B cell (primary cell): ENCODE data around the gene TPO. TPM values are rescaled to one million over a fixed set of nuclear protein-coding genes. Genes with fewer than 3 reads are reported as not detected.

Experiments used
- ATAC-seq: fragments of 200-7000 bp; cut with Tn5 transposase; one replicate; pipeline ENCODE4 v1.10.0; 2021; ENCODE audit warnings: low read depth, mild to moderate bottlenecking, moderate number of reproducible peaks, moderate library complexity
- CTCF ChIA-PET: fragments of 350-600 bp; sonication (Branson Sonifier 250); formaldehyde crosslinking; loops from one replicate; lab custom pipeline; 2021; ENCODE audit warnings: antibody characterized with exemption, inconsistent platforms; lab: Charles Lee
- POLR2A ChIA-PET: fragments of 350-600 bp; sonication (Branson Sonifier 250); formaldehyde crosslinking; loops from one replicate; lab custom pipeline; 2021; ENCODE audit warnings: antibody characterized with exemption; lab: Charles Lee
- DNase-seq: peaks from one replicate; pipeline ENCODE4 v3.0.0; 2013
- H2AFZ ChIP-seq: 2 replicates; pipeline ENCODE4 v1.6.1; 2012; ENCODE audit warnings: mild to moderate bottlenecking, low read depth, low read length; ENCODE audit not compliant: insufficient read depth, poor library complexity, severe bottlenecking
- H3K27ac ChIP-seq, 2 donors: 1 replicate in 1 of 2; 2 replicates in 1 of 2; pipeline ENCODE4 v1.5.1; 2012 to 2013; ENCODE audit warnings: low read length in 2 of 2, mild to moderate bottlenecking in 2 of 2, moderate library complexity in 1 of 2
- H3K27me3 ChIP-seq, 4 experiments: fragments of 200-600 bp in 1 of 4; sonication (generic) in 1 of 4; replicated peaks in 1 of 4; 1 replicate in 2 of 4; 2 replicates in 2 of 4; pipeline versions ENCODE4 v1.6.1 to v1.7.0; 2013 to 2016; ENCODE audit warnings: low read length in 3 of 4, mild to moderate bottlenecking in 2 of 4, mixed read lengths in 1 of 4, moderate library complexity in 1 of 4; ENCODE audit not compliant: insufficient read depth in 4 of 4, control insufficient read depth in 3 of 4; ENCODE audit errors: control extremely low read depth in 1 of 4
- H3K36me3 ChIP-seq, 2 experiments: replicated peaks in 1 of 2; 1 replicate in 1 of 2; 2 replicates in 1 of 2; pipeline versions ENCODE4 v1.6.1 to v1.7.1; 2013; ENCODE audit warnings: low read length in 1 of 2; ENCODE audit not compliant: insufficient read depth in 2 of 2, control insufficient read depth in 1 of 2; ENCODE audit errors: control extremely low read depth in 1 of 2, extremely low read depth in 1 of 2
- H3K4me1 ChIP-seq, 2 donors: fragments of 200-600 bp in 1 of 2; sonication (generic) in 1 of 2; 1 replicate in 1 of 2; 2 replicates in 1 of 2; pipeline versions ENCODE4 v1.5.1 to v1.6.1; 2013 to 2017; ENCODE audit warnings: low read length in 2 of 2; ENCODE audit not compliant: control insufficient read depth in 2 of 2, insufficient read depth in 2 of 2
- H3K4me2 ChIP-seq: replicated peaks from 2 replicates; pipeline ENCODE3; 2012; ENCODE audit warnings: mild to moderate bottlenecking, low read depth, low read length; ENCODE audit not compliant: poor library complexity, severe bottlenecking
- H3K4me3 ChIP-seq, 5 experiments: fragments of 200-600 bp in 1 of 5; sonication (generic) in 1 of 5; 1 replicate in 3 of 5; 2 replicates in 2 of 5; pipeline versions ENCODE4 v1.5.1 to v1.7.0; 2011 to 2016; ENCODE audit warnings: low read length in 4 of 5, mild to moderate bottlenecking in 4 of 5, low read depth in 2 of 5, control low read depth in 1 of 5, moderate library complexity in 1 of 5; ENCODE audit not compliant: insufficient read depth in 1 of 5; ENCODE audit errors: control extremely low read depth in 1 of 5, extremely low read depth in 1 of 5
- H3K79me2 ChIP-seq: fragments of 200-600 bp; sonication (generic); one replicate; pipeline ENCODE4 v1.6.0; 2016; ENCODE audit warnings: low read length; ENCODE audit not compliant: control insufficient read depth, insufficient read depth
- H3K9ac ChIP-seq: fragments of 200-600 bp; sonication (generic); 2 replicates; pipeline ENCODE4 v1.6.1; 2017; ENCODE audit warnings: mild to moderate bottlenecking, low read length, moderate library complexity
- H3K9me3 ChIP-seq, 3 donors: one replicate each; pipeline versions ENCODE4 v1.6.1 to v1.7.1; 2013; ENCODE audit warnings: low read length in 2 of 3; ENCODE audit not compliant: control insufficient read depth in 2 of 3, insufficient read depth in 1 of 3; ENCODE audit errors: control extremely low read depth in 1 of 3
- H4K20me1 ChIP-seq: 2 replicates; pipeline ENCODE4 v1.6.0; 2012; ENCODE audit warnings: mild to moderate bottlenecking, low read length; ENCODE audit not compliant: insufficient read depth, control insufficient read depth, poor library complexity, severe bottlenecking
- H3K27ac Mint-ChIP-seq: one replicate; pipeline ENCODE4 v1.8.0; 2021; ENCODE audit warnings: mixed read lengths
- H3K27me3 Mint-ChIP-seq: one replicate; pipeline ENCODE4 v1.8.0; 2021; ENCODE audit warnings: mixed read lengths
- H3K4me1 Mint-ChIP-seq: one replicate; pipeline ENCODE4 v1.8.0; 2021; ENCODE audit warnings: mixed read lengths
- H3K4me3 Mint-ChIP-seq: one replicate; pipeline ENCODE4 v1.8.0; 2021; ENCODE audit warnings: mixed read lengths
- H3K9me3 Mint-ChIP-seq: one replicate; pipeline ENCODE4 v1.8.0; 2022; ENCODE audit warnings: mixed read lengths; ENCODE audit not compliant: insufficient read depth
- EZH2 ChIP-seq: IDR thresholded peaks from 2 replicates; pipeline ENCODE4 v1.6.1; 2012; ENCODE audit warnings: borderline replicate concordance, low read depth, mild to moderate bottlenecking, moderate library complexity, low read length; ENCODE audit not compliant: insufficient read depth, poor library complexity, severe bottlenecking
- WGBS: methylation state at CpG from one replicate; pipeline ENCODE4 v1.1.5; 2013; ENCODE audit warnings: missing lambda C conversion rate; ENCODE audit not compliant: insufficient coverage; 5-methylcytosine and 5-hydroxymethylcytosine counted together
- intact Hi-C: fragments of 100-400 bp; cut with micrococcal nuclease; formaldehyde crosslinking; loops from one replicate; pipeline ENCODE4 v1.10.0; 2022
- polyA plus RNA-seq: library from polyadenylated mRNA; depleted of rRNA; stranded (reverse); fragments of >200 nt; gene quantifications from 2 replicates; pipeline ENCODE4 v1.2.3, GENCODE V29; 2012
- total RNA-seq, 2 donors: library from RNA; stranded (reverse); fragments of 120-200 nt in 1 of 2; gene quantifications; 1 replicate in 1 of 2; 2 replicates in 1 of 2; pipeline versions ENCODE4 v1.2.3 to v1.2.4, GENCODE V29; 2013 to 2022
- TF ChIP-seq, protein P1 (sequence below): fragments of 200-600 bp; IDR thresholded peaks from one replicate; pipeline ENCODE4 v1.8.0; 2022; ENCODE audit warnings: antibody characterized with exemption, mild to moderate bottlenecking

TPO gene
- total and polyA plus RNA-seq, 2 donors (not counting 1 experiment from before 2014, with no cell fraction given), result not detected

DNA sequence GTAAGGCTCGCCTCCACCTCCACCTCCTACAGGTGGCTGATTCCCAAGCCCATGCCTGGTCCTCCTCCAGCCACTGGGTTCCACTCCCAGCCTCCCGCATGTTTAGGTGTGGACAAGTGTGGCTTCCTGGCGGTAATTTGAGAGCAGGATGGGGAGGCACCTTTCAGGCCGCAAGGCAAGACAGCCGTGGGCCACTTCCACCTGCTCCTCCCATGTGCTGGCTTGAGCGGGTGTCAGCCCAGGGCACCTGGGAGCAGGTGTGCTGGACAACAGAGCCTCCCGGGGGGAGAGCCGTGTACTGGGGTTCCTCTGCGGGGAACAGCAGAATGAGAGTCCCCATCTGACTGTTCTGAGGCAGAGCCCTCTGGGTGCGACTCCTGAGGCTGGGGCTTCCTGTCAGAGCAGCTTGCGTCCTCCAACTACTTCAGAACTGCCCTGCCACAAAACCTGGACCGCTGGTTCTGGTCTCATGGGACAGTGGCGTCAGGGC, 83.9 kb downstream of the TPO start:
- ChIA-PET POLR2A (no interaction called here), CTCF (no interaction called here)
- H3K4me3 ChIP-seq, result no peak overlapping the region
- H3K4me1 ChIP-seq, result no peaks in the 10 kb centered on the region
- H3K4me3 Mint-ChIP-seq, result no peak overlapping the region
- H3K27me3 ChIP-seq, result peaks cover 0 to 3% (median 0%) of the 10 kb centered on the region in 4 experiments
- no peaks in the 10 kb centered on the region for H3K9me3 Mint-ChIP-seq
- no peaks in the 10 kb centered on the region for H3K9me3 ChIP-seq
- H4K20me1 ChIP-seq, result no peaks in the 10 kb centered on the region
- H3K36me3 ChIP-seq, result no peaks in the 10 kb centered on the region
- TF ChIP-seq, protein P1, sequence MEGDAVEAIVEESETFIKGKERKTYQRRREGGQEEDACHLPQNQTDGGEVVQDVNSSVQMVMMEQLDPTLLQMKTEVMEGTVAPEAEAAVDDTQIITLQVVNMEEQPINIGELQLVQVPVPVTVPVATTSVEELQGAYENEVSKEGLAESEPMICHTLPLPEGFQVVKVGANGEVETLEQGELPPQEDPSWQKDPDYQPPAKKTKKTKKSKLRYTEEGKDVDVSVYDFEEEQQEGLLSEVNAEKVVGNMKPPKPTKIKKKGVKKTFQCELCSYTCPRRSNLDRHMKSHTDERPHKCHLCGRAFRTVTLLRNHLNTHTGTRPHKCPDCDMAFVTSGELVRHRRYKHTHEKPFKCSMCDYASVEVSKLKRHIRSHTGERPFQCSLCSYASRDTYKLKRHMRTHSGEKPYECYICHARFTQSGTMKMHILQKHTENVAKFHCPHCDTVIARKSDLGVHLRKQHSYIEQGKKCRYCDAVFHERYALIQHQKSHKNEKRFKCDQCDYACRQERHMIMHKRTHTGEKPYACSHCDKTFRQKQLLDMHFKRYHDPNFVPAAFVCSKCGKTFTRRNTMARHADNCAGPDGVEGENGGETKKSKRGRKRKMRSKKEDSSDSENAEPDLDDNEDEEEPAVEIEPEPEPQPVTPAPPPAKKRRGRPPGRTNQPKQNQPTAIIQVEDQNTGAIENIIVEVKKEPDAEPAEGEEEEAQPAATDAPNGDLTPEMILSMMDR, result no peak
- TF ChIP-seq EZH2, result no peak
- no peaks in the 10 kb centered on the region for H3K27me3 Mint-ChIP-seq
- H3K79me2 ChIP-seq, result no peaks in the 10 kb centered on the region
- no peak overlapping the region for H3K4me2 ChIP-seq
- no peak overlapping the region for H3K9ac ChIP-seq
- no peak overlapping the region for H3K27ac Mint-ChIP-seq
- H3K27ac ChIP-seq, result no peak overlapping the region
- no peak overlapping the region for H2AFZ ChIP-seq
- intact Hi-C loops, result no loop called here
- ATAC-seq, result no peak
- DNase-seq, result no peak
- H3K4me1 Mint-ChIP-seq, result no peaks in the 10 kb centered on the region
- 77% methylated on average over 12 of the region's 13 CpGs for WGBS

DNA sequence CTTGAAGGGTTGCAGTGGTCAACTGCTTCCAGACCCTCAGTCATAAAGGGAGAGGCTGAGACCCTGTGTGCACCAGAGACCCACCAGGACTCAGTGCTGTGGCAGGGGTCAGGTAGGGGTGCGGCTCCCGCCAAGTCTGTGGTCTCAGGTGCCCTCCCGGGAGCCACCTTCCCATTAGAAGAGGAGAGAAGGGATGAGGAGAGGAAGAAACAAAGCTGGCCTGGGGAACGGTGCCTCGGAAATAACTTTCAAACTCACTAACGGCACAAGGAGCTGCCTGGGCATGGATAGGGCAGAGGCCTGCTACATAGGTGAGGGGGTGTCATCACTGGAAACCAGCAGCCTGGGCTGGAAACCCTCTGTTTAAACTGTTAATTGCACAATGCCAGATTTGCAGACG, 84.9 kb downstream of the TPO start:
- Mint-ChIP-seq H3K9me3 (no peaks in the 10 kb centered on the region), H3K27ac (no peak overlapping the region), H3K27me3 (no peaks in the 10 kb centered on the region), H3K4me1 (no peaks in the 10 kb centered on the region), H3K4me3 (no peak overlapping the region)
- Histone ChIP-seq H3K4me1 (no peaks in the 10 kb centered on the region), H3K4me3 (no peak overlapping the region), H3K4me2 (no peak overlapping the region), H3K9me3 (no peaks in the 10 kb centered on the region), H3K36me3 (no peaks in the 10 kb centered on the region), H3K9ac (no peak overlapping the region), H3K79me2 (no peaks in the 10 kb centered on the region), H3K27me3 (peaks cover 0 to 3% (median 0%) of the 10 kb centered on the region in 4 experiments), H2AFZ (no peak overlapping the region), H3K27ac (no peak overlapping the region), H4K20me1 (no peaks in the 10 kb centered on the region)
- WGBS, result 90% methylated on average over 6 of the region's 7 CpGs
- DNase-seq, result no peak
- intact Hi-C loops, result no loop called here
- CTCF ChIA-PET, result no interaction called here
- no peak for ATAC-seq
- POLR2A ChIA-PET, result no interaction called here
- TF ChIP-seq, protein P1, result no peak
- no peak for TF ChIP-seq EZH2
